HG03095 (cell line): ENCODE results near the gene CORIN.
"Not testable (repeated sequence)": the region's sequence is repeated elsewhere in the genome, so short reads cannot be mapped to it uniquely, and the experiment has no call there.

Experiments
- ATAC-seq: cut with Tn5 transposase; IDR thresholded peaks from one replicate; pipeline ENCODE4 v1.9.1; 2021; ENCODE audit warnings: moderate library complexity; ENCODE audit not compliant: unreplicated experiment

The CORIN gene

DNA sequence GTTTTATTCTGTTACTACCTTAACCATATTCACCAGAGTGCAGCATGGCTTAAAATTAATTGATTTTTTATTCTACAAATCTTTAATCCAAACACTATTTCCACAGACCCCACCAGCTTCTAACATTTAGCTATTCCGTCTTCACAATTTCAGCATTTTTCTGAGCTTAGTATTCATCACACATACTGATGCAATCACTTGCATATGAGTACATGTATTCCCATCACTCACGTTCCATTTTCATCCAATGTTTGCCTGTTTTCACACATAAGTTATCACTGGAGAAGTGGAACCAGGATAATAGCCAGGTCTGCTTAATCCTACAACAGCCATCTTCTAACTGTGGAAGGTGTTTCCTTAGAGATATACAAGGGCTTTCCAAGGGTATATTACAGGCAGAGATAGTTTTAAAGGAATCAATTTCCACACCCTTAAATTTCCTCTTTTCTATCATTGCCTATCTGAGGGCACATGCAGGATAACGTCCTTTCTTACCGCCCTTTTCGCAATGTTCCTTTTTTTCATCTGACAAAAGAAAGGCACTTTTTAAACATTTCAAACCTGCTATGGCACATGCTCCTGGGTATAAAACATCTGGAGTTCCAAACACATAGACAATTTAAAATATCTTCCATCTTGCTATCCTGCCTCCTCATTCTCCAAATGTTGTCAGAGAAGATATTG is 115.8 kb downstream of the CORIN start:
- no peak for ATAC-seq

DNA sequence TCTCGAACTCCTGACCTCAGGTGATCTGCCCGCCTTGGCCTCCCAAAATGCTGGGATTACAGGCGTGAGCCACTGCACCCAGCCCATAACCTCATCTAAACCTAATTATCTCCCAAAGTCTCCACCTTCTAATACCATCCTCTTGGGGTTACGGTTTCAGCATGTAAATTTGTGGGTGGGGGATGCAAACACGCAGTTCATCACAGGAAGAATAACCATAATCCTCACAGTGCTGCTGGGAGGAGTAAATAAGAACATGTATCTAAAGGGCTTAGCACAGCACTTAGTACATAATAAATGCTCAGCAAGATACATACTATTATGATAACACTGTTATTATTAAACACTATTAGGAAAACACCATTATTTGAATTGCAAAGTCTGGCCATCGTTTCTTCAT is 116.4 kb downstream of the CORIN start:
- ATAC-seq, result no peak

- no peak for ATAC-seq
Observed at GRCh38 chr4:47720787-47721186, 117.1 kb downstream of the CORIN start.

DNA sequence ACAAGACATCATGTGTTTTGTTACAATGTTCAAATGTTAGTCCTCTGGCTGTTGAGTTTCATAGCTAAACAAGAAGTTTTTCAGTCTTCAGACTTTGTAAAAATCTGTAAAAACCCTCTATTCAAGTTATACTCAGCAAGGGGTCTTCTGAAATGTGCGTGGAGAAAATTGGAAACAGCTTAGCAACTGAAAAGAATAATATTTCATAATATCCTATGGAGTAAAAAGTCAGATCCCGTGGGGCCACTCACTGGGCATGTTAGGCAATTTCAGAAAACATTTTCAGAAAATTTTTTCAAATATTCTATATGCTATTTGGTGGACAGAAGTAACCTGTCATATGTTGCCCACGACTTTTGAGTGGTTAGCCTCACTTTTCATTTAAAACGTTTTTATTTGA is 118.3 kb downstream of the CORIN start:
- ATAC-seq, result no peak

DNA sequence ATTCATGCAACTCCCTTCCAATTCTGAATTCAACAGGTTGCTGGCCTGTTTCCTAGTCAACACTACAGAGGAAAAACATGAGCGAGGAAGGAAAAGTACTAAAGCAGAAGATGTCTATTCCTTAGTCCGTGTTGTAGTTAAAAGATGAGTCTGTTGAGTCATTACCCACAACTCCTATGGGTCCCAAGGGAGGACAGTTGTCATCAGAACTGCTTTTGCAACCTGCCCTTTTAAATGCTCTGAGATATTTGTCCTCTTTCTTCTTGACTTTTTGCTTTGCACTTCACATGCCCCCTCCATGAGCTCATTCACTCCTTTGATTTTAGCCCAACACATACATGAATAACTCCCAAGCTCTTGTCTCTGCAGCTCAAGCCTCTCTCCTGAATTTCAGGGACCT is 119.2 kb downstream of the CORIN start:
- ATAC-seq, result no peak

GRCh38 chr4:47717188-47717587 is 120.7 kb downstream of the CORIN start:
- ATAC-seq, result no peak

DNA sequence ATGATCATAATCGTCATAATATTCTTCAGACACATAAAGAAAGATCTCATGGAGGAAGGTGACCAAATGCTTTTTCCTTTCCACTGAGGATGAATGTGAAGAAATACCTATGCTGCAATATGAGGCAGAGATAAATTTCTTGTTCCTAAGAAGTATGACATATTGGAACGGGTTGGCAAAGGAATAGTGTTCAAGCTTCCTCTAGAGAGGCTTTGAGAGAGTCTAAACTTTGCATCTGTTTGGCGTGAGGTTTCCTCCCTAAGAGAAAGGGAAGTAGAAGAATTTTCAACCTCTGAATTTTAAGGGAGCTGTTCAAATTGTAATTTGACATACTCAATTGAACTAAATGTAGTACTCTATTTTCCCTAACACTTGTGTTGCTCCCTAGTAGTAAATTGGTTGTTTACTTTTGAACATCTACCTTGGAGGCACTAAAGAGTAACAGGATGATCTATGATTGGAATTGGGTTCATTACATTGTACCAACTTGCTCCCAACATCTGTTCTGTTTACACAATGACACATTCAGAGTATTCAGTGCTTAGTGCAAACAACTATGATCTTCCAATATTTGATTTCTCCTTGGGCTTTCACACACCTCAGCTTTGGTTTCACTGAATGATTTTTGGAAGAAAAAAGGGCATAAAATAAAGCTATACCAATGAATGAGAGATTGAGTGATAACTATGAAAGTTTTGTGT is 122.0 kb downstream of the CORIN start:
- no peak for ATAC-seq

GRCh38 chr4:47714269-47714668 is 123.6 kb downstream of the CORIN start:
- no peak for ATAC-seq

GRCh38 chr4:47713129-47713834 is 124.6 kb downstream of the CORIN start:
- ATAC-seq, result no peak

- no peak for ATAC-seq
Observed at GRCh38 chr4:47711646-47712045, 126.2 kb downstream of the CORIN start.

- no peak for ATAC-seq
Observed at GRCh38 chr4:47711183-47711582, 126.7 kb downstream of the CORIN start.

DNA sequence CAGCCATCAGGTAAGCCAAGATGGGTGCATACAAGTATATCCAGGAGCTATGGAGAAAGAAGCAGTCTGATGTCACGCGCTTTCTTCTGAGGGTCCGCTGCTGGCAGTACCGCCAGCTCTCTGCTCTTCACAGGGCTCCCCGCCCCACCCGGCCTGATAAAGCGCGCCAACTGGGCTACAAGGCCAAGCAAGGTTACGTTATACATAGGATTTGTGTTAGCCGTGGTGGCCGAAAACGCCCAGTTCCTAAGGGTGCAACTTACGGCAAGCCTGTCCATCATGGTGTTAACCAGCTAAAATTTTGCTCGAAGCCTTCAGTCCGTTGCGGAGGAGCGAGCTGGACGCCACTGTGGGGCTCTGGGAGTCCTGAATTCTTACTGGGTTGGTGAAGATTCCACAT is 131.5 kb downstream of the CORIN start:
- ATAC-seq, result not testable (repeated sequence)

GRCh38 chr4:47705326-47705981 is 132.4 kb downstream of the CORIN start:
- no peak for ATAC-seq

DNA sequence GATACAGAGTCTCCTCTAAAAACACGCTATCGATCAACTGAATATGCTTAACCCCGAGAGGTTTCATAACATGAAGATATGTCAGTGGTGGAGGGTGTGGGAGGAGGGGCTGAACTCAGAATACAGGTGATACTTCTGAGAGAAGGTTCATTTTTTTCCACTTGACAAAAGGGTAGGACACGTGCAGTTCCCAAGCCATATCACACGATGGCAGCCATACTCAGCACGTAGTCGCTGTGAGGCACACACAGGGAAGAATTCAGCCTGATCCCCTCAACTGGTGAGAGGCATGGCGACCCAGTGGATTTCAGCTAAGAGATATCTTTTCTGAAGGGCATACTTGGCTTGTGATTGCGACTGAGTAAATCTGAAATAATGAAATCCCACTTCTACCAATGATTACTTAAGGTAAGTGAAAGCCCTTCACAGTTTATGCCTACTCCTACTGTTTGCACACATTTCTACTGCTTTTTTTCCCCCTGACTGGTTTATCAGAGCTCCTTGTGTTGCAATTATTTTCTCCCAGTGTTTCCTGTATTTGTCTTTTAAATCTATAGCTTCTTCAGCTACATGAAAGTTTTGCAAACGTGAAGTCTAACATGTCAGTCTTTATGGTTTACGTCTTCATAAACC is 133.1 kb downstream of the CORIN start:
- ATAC-seq, result no peak

DNA sequence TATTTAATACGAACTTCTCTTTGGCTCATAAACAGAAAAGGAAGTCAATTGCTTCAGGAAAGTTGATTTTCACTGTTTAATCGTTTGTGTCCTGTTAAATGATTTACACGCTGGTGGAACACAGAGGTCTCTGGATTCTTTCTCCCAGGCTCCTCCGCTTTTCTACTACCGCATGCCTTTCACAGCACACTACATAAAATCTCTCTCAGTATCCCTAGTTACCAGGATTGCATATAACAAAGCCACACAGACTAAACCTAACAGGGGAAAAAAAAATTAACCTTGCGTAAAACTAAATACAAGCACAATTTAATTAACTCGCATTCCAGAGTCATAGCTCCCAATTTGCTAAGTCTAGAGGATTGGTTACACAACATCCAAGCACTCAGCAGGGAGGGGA is 133.9 kb downstream of the CORIN start:
- no peak for ATAC-seq

GRCh38 chr4:47703008-47703407 is 134.9 kb downstream of the CORIN start:
- ATAC-seq, result no peak

DNA sequence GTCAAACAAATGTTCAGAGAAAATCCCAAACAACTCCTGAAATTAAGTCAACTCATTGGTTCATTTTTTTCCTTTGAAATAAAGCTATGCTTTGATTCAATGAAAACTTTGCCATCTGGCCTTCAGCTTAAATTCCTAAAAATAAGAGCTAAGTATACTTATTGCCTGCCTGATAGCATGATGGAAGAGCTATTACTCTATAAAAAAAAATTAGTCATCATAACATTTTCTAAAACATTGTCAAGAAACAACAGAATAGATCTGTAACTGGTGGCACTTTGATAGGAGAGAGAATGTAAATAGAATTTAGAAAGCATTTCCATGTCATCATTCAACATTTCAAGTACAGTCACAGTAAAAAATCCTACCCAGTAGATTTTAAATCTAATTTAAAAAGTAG is 136.6 kb downstream of the CORIN start:
- ATAC-seq, result no peak

DNA sequence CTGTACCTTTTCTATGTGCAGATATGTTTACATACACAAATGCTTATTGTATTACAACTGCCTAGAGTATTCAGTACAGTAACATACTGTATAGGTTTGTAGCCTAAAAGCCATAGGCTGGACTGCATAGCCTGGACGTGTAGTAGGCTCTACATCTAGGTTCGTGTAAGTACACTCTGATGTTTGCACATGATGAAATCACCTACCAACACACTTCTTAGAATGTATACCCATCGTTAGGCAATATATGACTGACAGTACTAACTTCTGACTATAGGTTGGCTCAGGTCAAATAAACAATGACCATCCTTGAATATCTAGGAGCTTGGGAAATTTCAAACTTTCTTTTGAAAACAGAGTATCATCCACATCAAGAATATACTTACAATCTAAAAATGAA is 139.0 kb downstream of the CORIN start:
- ATAC-seq, result no peak

DNA sequence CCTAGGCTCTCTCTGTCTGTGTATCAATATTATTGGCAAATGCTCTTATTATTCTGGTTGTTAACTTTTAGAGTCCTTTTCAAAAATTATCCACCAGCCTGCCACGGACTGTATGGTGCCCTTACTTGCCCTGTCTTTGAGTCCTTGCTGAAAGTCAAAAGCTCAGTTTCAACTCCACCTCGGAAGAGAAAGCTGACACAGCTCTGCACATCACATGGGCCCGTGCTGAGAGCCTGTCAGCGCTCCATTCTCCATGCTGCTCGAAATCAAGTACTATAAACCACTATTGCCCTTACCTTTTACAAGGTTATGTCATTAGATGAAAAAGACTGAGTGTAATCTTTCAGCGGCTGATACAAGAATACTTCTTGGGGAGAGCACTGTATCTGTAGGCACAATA is 141.0 kb downstream of the CORIN start:
- ATAC-seq, result no peak

DNA sequence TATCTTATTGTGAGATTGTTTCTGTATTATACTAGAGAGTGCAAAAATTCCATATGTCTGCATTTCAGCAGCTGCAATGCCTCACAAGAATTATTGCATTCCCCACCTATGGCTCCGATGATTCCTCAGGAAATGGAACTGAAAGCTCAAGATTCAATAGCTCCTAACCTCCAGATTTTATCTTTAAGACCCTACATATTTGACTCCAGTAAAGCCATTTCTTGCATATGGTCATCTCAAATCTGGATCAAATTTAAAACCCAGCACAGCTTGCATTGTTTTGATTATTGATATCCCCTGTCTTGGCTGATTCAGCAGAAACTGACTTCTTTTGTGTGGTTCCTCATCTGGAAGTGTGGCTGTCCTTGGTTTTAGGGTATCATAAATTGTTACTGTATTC is 142.6 kb downstream of the CORIN start:
- no peak for ATAC-seq

GRCh38 chr4:47694322-47694721 is 143.5 kb downstream of the CORIN start:
- ATAC-seq, result no peak
